ENCODE results near the gene EHMT1. TPM values are rescaled to one million over a fixed set of nuclear protein-coding genes. Genes with fewer than 3 reads are reported as not detected.

EHMT1 gene
- total and polyA plus RNA-seq, 9 of the 15 experiments (the other 6 are each of a cell fraction or from before 2014, with no cell fraction given) = 2.2 to 76.0 (median 36.4) TPM

DNA sequence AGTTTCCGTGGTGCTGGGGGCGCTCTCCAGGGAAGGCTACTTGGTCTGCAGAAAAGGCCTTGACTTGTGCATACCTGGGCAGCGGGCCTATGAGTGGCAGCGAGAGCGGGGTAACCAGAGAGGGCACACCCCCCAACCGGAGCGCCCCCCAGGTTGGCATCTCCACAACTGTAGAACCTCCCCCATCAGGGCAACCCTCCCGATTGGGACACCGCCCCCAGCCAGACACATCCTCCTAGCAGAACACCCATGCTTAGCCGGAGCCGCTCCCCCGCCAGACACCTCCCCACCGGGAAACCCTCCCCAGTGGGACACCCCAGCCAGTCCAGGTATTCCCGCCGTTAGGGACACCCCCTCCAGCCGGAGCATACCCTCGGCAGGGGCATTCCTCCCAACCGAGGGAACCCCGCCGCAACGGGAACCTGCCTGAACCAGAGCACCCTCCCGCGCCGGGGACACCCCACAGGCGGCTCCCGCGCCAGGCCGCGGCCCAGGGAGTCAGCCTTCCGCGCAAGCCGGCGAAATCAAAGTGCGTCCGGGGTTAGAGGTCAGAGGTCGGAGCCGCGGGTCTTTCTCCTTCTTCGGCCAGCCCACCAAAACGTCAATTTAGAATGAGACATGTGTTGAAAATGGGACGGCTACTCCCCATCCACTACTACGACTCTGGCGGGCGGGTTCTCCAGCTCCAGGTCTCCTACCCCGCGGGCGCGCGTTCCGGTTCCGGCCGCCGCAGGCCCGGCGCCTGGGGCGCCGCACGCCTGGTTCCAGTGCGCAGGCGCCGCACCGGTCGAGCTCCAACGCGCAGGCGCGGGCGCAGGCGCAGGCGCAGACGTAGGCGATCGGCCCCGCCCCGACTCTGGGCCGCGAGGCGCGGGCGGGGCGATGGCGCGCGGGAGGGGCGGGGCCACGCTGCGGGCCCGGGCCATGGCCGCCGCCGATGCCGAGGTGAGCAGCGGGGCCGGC, at the start of gene EHMT1 (continued):
- TF ChIP-seq MYC (IDR thresholded peaks at IDR 0.05; ENCODE audit: low read depth, low read length) (peak; percentile 79), MYC (CRISPR knock-in tag; IDR thresholded peaks at IDR 0.05; ENCODE audit: borderline replicate concordance, low read depth) (peak; percentile 89), RFX1 (IDR thresholded peaks at IDR 0.05) (no peak), TFAM (CRISPR knock-in tag; conservative IDR thresholded peaks at IDR 0.05) (no peak), IFI16 (CRISPR knock-in tag; IDR thresholded peaks at IDR 0.05) (no peak), HDAC1 (IDR thresholded peaks at IDR 0.05) (peak in 1 of 2 experiments; percentile 91; a peak in 2 of 4 replicates), ELF2 (CRISPR knock-in tag; IDR thresholded peaks at IDR 0.05) (peak; percentile 83; the same call in 1 of the 2 replicates), POLR2G (IDR thresholded peaks at IDR 0.05; ENCODE audit: low read depth, low read length) (peak; percentile 95), NCOA4 (IDR thresholded peaks at IDR 0.05; ENCODE audit: partially characterized antibody) (no peak), MTA3 (IDR thresholded peaks at IDR 0.05; ENCODE audit: borderline replicate concordance) (peak; percentile 55; the same call in 1 of the 2 replicates), FOXP1 (CRISPR knock-in tag; IDR thresholded peaks at IDR 0.05) (no peak), MEF2A (IDR thresholded peaks at IDR 0.05; ENCODE audit: control insufficient read depth, low read depth, low read length) (no peak), HLTF (IDR thresholded peaks at IDR 0.05) (peak; percentile 88; the same call in 1 of the 2 replicates), MCM2 (IDR thresholded peaks at IDR 0.05; ENCODE audit: low read depth) (no peak), SAFB (IDR thresholded peaks at IDR 0.05; ENCODE audit: borderline replicate concordance, low read depth, low read length) (no peak)
- TF ChIP-seq, protein P1, sequence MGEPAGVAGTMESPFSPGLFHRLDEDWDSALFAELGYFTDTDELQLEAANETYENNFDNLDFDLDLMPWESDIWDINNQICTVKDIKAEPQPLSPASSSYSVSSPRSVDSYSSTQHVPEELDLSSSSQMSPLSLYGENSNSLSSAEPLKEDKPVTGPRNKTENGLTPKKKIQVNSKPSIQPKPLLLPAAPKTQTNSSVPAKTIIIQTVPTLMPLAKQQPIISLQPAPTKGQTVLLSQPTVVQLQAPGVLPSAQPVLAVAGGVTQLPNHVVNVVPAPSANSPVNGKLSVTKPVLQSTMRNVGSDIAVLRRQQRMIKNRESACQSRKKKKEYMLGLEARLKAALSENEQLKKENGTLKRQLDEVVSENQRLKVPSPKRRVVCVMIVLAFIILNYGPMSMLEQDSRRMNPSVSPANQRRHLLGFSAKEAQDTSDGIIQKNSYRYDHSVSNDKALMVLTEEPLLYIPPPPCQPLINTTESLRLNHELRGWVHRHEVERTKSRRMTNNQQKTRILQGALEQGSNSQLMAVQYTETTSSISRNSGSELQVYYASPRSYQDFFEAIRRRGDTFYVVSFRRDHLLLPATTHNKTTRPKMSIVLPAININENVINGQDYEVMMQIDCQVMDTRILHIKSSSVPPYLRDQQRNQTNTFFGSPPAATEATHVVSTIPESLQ (CRISPR knock-in tag; IDR thresholded peaks at IDR 0.05) = peak; percentile 65; the same call in 1 of the 2 replicates
- TF ChIP-seq, protein P2, sequence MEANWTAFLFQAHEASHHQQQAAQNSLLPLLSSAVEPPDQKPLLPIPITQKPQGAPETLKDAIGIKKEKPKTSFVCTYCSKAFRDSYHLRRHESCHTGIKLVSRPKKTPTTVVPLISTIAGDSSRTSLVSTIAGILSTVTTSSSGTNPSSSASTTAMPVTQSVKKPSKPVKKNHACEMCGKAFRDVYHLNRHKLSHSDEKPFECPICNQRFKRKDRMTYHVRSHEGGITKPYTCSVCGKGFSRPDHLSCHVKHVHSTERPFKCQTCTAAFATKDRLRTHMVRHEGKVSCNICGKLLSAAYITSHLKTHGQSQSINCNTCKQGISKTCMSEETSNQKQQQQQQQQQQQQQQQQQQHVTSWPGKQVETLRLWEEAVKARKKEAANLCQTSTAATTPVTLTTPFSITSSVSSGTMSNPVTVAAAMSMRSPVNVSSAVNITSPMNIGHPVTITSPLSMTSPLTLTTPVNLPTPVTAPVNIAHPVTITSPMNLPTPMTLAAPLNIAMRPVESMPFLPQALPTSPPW (CRISPR knock-in tag; IDR thresholded peaks at IDR 0.05) = peak; percentile 92
